Fibroblast of skin of right biceps (primary cell): Measurements from ENCODE around the gene CADM1.
A peak's percentile ranks its signal among the peaks of the same experiment; 100 is the strongest.

ENCODE experiments used
- DNase-seq: peaks from one replicate; pipeline ENCODE4 v3.0.0-alpha.2; 2013

Gene CADM1

DNA sequence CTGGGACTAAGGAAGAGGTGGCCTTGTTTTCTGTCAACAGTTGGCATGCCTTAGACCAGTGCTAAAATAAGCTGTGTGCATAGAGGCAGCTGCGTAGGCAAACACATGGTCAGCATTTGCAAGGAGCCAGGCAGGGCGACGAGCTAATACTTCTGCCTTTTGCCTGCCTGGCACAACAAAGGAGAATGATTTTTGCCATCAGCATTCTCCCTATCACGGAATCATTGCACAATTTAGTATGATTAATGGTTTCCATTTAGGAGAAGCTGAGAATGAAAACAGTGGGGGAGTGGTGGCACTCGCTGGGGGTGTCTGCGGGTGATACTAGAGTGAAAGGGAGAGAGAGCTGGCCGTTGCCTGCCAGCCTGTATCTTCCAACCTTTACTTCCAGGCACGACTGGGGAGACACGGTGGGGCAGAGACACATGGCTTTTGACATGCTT is 336.0 kb downstream of the CADM1 start:
- peak; percentile 24 for DNase-seq

DNA sequence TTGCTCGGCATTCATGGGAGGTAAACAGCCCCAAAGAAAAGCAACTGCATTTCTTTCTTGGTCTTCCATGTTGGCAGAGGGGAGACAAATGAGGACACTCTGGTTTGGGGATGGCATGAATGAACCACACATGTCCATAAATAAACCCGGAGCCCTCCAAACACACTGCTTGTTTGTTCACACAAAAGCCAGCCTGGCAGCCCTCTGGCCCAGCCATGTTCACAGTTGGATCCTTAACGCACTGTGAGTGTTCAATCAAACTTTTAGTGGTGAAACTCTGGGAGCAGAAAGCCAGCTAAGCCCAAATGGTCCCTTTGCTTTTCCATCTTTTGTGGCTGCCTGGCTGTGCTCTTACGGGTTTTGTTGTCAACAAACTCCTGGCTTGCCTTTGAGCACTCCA is 336.8 kb downstream of the CADM1 start:
- no peak for DNase-seq

DNA sequence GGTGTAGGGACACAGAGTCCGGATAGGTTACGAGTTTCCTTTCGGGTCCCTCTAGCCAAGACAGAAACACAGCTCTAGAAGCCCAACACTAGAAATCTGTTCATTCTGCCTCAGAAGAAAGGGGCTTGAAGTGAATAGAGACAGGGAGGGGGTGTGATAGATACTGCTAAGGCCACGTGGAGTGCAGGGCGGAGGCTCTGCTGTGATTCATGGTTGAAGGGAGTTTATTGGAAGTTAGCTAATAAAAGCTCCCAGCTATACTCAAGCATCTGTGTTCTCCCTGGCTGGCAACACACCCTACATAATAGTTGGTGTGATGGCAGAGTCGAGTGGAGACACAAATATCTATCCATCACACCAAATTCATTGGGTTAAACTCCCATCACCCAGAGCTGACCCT is 337.4 kb downstream of the CADM1 start:
- DNase-seq: no peak

DNA sequence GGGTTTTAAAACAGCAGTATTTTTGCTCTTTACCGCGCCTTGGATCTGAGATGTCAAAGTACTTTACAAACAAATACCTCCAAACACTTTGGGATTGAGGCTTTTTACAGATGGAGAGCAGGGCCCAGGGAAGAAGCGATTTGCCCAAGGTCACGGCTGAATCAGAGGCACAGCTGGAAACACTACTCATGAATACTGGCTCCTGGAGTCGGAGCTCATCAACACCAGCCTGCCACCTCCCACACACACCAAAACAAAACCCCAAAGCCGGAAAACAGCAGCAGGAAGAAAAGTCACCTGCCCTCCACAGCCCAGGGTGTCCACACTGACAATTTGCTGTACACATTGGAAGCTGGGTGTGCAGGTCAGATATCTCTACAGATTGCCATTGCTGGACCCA is 339.4 kb downstream of the CADM1 start:
- DNase-seq: peak; percentile 9

DNA sequence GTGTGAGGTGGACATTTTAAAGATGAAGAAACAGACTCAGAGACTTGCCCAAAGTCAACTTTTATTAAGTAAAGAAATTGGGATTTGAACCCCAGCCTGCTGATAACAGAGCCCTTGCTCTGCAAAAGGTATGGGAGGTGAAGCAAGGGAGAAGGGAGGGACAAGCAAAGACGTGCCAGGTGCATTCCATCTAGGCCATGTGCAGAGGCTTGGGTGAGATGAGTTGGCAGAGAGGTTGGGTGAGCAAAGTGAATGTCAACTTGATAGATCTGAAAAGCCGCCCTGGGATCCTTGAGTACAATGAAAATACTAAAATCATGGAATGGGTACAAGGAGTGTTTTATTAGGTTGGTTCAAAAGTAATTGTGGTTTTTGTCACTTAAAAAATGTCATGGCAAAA is 341.3 kb downstream of the CADM1 start:
- no peak for DNase-seq

DNA sequence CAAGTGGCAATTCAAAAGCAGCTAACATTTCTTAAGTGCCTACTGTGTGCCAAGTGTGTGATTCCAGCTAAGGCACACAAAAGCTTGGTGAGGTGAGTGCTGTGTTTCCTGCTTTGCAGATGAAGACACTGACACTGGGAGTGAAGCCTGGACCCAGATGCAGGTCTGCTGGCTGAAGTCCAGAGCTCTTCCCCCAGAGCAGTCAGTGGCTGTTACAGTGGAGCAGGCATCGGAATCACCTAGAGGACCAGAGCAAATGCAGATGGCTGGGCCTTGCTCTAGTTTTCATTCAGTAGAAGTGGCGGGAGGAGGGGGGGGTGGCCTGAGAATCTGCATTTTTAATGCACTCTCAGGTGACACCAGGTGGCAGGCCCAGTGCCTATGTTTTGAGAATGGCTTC is 342.3 kb downstream of the CADM1 start:
- no peak for DNase-seq

DNA sequence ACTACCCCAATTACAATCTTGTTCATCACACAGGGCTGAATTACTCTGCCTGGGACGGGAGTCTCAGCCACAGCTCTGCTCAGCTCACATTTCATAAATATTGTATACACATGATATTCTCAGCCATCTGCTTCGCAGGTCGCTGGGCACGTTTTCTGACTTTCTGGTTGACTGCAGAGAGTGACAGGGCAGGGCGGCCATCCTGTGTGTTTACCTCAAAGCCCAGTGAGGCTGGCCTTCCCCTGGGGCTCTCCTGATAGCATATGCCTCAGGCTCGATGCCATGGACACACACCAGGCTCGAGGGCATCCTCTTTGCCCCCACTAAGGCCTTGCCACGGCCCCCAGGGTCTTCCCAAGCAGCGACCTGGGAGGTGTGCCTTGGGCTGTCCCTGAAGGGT is 345.0 kb downstream of the CADM1 start:
- DNase-seq: no peak

DNA sequence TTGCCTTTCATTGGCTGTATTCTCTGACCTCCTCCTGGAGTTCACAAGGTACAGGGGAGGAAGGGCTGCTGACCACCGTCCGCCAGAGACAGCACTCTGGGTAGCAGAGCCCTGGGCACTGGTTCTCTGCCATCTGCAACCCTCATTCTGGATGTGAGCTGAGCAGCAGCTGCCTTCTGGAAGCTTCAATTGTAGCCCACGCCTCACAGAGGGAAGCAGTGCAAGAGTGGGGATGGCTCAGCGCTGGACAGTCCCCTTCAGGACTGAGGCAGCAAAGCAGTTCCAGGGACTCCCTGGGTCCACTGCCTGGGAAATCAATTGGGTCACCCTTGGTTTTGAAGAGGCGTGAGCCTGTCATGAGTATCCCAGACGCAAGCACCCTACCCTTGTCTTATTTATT is 346.2 kb downstream of the CADM1 start:
- DNase-seq: no peak

DNA sequence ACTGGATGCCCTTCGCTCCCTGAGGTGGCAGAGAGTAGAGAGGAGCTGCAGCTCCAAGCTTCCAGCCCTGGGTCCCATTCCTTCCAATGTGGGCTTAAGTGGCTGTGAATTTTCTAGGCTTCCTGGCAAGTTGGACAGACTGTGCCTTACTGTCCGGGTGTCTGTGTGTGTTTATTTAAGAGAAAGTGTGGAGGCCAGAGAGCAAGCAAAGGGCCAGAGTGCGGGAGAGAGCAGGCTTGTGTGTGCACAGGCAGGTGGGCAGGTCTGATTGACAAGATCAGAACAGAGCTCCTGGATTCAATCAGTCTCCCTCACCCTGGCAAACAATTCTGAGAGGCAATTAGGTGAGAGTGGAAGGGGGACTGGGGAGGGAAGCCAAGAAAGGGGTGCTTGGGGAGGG is 347.0 kb downstream of the CADM1 start:
- no peak for DNase-seq

DNA sequence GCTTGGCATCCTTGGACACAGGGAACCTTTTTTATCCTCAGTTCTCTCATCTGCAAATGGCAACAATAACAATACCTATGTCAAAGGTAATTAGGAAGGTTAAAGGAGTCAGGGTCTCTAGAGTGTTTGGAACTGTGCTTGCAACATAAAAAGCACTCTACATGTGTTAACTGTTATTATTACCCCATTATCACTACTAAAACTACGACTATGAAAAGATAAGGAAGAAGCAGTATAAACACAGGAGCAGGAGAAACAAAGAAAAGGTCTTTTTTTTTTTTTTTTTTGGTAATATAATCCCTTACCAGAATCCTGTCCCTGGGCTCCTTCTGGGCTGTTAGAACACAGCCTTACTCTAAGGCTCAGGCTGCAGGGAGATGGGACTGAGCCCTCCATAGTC is 348.2 kb downstream of the CADM1 start:
- no peak for DNase-seq

DNA sequence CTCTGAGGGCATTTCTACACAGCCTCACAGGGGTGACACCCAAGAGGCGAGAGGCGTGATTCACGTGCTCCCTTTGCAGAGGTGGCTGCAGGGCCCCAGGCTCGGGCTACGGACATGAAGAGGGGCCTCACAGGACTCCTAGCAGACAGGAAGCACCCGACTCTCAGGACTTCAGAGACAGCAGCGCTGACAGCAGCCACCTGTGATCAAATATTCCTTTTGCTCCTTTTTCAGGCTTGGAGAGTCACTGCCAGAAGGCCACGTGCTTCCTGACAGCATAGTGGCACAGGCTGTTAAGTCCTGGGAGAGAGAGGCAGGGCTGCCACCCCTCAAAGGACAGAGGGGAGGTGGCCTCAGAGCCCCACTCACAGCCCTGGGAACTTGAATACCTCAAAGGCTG is 348.9 kb downstream of the CADM1 start:
- no peak for DNase-seq

DNA sequence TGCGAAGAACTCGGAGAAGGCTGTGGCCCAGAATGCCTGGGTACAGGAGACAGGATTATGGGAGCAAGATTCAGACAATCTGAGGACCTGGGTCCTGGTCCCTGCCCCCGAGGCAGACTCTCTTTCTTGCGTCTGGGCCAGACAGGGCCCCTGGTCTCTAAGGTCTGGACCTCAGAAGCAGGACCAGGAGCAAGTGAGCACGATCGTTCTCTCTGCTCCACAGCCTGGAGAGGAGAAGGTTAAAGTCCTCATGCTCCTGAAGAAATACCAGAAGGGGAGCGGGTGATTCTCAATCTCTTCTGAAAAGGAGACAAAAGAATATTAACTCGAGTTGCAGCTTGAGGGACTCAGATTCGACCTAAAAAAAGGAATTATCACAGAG is 349.9 kb downstream of the CADM1 start:
- DNase-seq: no peak

DNA sequence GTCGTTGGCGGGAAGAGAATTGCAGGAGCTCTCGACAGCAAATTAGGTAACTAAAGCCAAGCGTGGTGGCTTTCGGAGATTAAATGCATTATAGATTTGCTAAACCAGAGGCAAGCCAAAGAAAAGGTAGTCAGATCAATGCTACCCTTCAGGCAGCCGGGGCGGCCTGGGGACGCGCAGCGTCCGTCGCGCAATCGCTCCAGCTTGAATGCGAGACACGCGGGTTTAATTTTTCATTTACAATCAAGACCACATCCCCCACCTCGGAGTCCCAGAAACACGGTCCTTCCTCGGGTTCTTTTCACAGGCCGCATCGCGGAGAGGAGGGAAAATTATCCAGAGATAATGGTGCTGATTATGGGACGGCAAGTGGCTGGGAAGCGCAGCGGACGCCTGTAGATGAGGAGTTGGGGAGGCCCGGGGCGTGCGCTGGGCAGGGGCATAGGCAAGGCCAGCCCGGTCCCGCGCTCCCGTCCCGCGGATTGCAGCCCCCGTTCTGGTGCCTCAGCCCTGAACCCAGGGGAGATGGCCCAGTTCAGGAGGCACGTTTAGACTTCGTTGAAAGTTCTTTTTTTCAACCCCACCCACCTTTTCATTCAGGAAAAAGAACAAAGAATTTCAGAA is 350.4 kb downstream of the CADM1 start:
- DNase-seq: no peak

DNA sequence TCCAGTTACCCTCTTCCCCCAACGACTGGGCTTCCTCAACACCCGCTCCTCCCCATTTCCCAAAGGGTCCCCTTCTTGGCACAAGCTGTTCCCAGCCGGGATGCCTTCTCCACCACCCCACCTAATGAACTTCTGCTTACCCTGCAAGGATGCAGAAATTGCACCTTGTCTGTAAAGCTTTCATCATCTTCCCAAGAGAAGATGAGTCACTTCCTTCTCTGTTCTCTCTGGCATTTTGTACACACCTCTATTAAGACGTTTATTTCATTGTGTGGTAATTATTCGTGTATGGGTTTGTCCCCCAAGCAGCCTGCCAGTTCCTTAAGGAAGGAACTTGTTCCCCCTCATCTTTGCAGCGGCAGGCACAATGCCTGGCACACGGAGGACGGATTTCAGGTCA is 351.1 kb downstream of the CADM1 start:
- DNase-seq: peak; percentile 47

DNA sequence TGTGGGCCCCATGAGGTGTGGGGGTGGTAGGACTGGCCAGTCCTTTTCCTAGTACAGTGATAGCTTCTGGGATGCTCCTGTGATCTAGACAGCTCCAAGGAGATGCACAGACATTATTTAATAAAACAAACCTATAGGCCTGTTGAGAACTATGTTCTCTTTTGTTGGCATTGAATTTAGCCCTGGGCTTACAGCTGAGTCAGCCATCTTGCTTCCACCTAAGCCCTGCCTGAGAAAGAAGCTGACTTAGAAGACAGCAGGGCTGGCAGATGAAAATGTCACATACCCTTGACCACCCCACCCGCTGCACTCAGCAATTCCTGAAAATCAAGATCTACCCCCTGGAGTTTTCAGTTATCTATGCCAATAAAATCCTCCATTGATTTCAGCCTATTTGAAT is 353.2 kb downstream of the CADM1 start:
- no peak for DNase-seq

DNA sequence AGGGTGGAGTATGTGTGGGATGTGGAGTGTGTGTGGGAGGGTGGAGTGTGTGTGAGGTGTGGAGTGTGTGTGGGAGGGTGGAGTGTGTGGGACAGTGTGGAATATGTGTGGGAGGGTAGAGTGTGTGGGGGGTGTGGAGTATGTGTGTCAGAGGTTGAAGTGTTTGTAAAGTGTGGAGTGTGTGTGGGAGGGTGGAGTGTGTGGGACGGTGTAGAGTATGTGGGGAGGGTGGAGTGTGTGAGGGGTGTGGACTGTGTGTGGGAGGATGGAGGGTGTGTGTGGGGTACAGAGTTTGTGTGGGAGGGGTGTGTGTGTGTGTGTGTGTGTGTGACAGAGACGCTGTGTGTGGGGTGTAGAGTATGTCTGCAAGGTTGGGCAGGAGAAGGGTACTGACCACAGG is 355.5 kb downstream of the CADM1 start:
- no peak for DNase-seq

DNA sequence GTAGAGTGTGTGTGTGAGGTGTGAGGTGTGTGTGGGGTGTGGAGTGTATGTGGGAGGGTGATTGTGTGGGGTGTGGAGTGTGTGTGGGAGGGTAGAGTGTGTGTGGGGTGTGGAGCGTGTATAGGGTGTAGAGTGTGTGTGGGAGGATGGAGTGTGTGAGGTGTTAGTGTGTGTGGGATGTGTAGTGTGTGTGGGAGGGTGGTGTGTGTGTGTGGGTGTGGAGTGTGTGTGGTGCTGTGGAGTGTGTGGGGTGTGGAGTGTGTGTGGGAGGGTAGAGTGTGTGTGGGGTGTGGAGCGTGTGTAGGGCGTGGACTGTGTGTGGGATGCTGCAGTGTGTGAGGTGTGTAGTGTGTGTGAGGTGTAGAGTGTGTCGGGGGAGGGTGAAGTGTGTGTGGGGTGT is 356.1 kb downstream of the CADM1 start:
- DNase-seq: no peak

DNA sequence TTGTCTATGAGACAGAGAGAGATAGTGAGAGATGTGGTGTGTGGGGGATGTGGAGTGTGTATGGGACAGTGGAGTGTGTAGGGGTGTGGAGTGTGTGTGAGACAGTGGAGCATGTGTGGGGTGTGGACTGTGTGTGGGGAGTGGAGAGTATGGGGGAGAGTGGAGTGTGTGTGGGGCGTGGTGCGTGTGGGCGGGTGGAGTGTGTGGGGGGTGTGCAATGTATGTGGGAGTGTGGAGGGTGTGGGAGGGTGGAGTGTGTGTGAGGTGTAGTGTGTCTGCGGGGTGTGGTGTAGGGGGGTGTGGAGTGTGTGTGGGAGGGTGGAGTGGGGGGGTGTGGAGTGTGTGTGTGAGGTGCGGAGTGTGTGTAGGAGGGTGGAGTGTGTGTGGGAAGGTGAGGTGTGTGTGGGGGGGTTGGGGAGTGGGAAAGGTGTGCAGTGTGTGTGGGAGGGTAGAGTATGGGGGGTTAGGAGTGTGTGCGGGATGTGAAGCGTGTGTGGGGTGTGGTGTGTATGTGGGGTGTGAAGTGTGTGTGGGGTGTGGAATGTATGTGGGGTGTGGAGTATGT is 356.9 kb downstream of the CADM1 start:
- DNase-seq: no peak

DNA sequence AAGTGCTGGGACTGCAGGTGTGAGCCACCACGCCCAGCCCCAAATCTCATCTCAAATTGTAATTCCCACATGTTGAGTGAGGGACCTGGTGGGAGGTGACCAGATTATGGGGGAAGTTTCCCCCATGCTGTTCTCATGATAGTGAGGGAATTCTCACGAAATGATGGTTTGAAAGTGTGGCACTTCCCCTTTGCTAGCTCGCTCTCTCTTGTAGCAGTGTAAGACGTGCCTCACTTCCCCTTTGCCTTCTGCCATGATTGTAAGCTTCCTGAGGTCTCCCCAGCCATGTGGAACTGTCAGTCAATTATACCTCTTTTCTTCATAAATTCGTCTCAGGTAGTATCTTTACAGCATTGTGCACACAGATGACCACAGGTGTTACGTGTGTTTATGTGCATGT is 357.8 kb downstream of the CADM1 start:
- DNase-seq: no peak

DNA sequence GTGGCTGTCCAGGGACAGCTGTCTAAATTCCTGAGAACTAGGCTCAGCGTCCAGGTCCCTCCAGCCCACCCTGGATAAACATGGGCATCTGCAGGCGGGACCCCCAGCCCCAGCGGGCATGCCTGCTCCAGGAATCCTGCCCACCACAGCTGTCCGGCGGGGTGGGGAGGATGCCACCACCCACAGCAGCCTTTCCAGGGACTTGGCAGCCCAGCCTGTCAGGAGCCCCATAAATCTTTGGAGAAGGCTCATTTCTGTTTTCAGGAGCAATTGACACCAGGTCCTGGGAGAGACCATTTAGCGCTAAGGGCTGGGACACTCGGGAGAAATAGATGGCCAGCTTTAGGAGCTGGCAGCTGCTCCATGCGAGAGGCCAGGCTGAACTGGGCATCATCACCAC is 358.9 kb downstream of the CADM1 start:
- no peak for DNase-seq

DNA sequence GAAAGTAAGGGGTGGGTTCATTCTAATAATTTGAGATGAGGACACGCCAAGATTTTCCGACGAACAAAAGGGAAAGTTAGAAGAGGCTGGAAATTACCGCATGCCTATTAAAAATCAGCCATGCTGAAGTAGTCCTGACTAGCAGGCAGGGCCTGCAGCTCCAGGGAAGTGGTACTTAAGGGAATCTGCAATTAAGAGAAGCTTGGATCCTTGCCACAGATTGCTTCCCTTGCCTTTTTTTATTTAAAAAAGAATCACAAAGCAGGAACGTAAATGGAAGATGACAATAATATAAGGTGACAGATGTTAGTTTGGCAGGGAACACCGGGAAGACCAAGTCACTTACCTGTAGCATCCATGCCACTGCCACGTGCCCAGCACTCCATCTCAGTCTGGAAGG is 359.3 kb downstream of the CADM1 start:
- no peak for DNase-seq

DNA sequence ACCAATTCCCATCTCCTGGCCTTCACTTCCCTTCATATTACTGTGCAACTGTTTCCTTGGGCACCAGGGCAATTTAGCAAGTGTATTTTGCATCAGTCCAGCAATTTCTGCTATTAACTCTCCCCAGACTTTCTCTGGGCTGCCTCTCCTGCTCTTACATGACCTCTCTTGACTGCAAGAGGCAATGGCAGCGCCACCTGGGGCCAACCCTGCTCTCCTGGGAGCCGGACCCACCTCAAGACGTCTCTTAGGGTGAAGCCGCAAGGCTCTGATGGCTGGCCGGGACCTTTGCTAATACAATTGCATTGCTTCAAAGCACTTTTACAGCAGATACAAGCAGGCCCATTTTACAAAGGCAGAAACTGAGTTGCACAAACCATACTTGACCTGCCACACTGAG is 360.2 kb downstream of the CADM1 start:
- DNase-seq: no peak

DNA sequence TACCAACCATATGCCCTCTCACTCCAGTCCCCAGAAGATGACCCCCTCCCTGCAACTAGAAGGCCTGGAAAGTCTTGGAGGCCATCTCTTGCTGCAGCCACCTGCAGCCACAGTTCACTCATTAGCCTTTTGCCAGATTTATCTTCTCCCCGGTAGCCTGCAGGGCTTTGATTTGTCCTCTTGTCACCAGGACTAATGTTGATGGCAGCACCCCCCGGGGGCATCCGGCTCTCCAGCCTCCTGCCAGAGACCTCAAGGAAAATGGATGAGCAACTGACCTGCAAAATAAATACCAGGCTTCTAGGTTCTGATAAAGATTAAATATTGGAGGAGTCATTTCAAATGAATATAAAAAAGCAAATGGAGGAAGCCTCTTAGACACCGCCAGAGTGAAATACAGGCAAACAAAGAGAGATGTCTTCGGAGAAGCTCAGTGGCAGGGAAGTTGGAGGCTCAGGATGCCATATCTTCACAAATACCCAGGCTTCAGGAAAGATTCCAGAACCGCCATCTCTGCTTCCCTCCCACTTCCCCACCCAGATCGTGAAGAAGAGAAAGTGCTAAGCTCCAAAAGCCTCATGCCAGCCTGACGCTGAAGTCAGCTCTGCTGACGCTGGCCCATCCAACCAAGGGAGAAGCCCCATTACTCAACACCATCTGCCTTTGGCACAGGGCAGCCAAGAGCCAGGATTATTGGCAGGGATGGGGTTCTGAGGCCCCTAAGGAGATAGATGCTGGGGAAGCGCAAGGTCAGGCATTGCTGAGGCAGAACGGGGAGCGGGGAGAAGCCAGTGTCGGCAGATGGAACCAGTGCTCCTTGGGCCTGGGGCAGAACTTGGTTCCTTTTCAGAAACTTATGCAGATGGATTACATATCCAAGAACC is 362.7 kb downstream of the CADM1 start:
- no peak for DNase-seq

DNA sequence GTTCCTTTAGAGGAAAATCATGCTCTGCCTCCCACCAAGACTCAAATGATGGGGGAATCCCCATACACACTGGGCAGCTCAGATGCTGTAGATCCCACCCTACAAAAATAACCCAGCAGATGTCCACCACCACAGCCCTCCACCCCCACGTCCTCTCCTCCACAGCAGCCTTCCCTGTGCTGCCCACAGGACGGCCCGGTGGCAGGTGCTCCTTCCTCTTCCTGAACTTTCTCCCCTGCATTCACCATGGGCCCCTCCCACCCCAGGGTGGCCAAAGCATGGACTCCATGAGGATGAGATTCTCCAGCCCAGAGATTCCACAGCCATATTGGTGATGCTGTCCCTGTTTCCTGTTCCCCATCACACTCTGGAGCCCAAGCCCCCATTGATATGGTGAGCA is 368.3 kb downstream of the CADM1 start:
- no peak for DNase-seq

DNA sequence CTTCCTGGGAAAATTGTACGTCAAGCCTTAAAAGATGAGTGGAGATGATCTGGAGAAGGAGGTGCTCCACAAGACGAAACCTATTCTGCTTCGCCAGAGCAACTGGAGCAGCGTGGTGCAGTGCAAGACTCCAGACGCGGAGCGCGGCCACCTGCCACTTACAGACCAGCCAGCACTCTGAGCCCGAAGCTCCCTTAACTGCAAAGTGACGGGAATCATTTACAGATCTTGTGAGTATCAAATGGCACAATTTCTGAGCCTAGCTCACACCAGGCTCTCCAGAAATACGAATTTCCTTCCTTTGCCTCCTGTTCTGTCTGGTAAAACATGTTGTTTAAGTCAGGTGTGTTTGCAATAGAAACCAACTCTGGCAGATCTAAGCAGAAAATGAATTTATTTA is 369.3 kb downstream of the CADM1 start:
- no peak for DNase-seq
